D721Med (cell line): Measurements from ENCODE around the gene THOP1.

ENCODE experiments used
- DNase-seq: peaks from one replicate; pipeline ENCODE4 v3.0.0; 2011; ENCODE audit warnings: low spot score; ENCODE audit not compliant: insufficient read length
- FAIRE-seq: peaks from 2 replicates; lab custom pipeline; 2011; peaks lifted over from hg19 to GRCh38; lab: Jason Lieb, UNC
- CTCF ChIP-seq: IDR thresholded peaks from 2 replicates; pipeline ENCODE4 v1.5.1; 2012; ENCODE audit warnings: mild to moderate bottlenecking, control low read depth; ENCODE audit not compliant: insufficient read depth; ENCODE audit errors: missing control alignments

The THOP1 gene

GRCh38 chr19:2824129-2824528, 38.8 kb downstream of the THOP1 start:
- DNase-seq (no peak), FAIRE-seq (no peak)
- TF ChIP-seq CTCF = no peak

- TF ChIP-seq CTCF = no peak
- FAIRE-seq = no peak
- no peak for DNase-seq
Observed at GRCh38 chr19:2827022-2827421, 41.7 kb downstream of the THOP1 start.

GRCh38 chr19:2827840-2828489, 42.7 kb downstream of the THOP1 start:
- no peak for FAIRE-seq
- no peak for TF ChIP-seq CTCF
- no peak for DNase-seq

GRCh38 chr19:2834294-2834871, 49.1 kb downstream of the THOP1 start:
- FAIRE-seq = no peak
- TF ChIP-seq CTCF = no peak
- DNase-seq = no peak

- TF ChIP-seq CTCF = no peak
- no peak for FAIRE-seq
- no peak for DNase-seq
Observed at GRCh38 chr19:2837430-2837829, 52.1 kb downstream of the THOP1 start.

GRCh38 chr19:2840794-2841791, 55.8 kb downstream of the THOP1 start, which contains the start of gene ZNF555:
Gene ZNF555, plus strand, starts transcription at chr19:2841475. Its CDS starts 98 bp downstream, at chr19:2841573.
- peak; percentile 98 for DNase-seq
- no peak for FAIRE-seq
- TF ChIP-seq CTCF = peak; percentile 15
